Measurements from ENCODE around the gene TBC1D21.

GRCh38 chr15:73905225-73905827 lies 32.0 kb downstream of the TBC1D21 start:
- TF ChIP-seq, protein P1, sequence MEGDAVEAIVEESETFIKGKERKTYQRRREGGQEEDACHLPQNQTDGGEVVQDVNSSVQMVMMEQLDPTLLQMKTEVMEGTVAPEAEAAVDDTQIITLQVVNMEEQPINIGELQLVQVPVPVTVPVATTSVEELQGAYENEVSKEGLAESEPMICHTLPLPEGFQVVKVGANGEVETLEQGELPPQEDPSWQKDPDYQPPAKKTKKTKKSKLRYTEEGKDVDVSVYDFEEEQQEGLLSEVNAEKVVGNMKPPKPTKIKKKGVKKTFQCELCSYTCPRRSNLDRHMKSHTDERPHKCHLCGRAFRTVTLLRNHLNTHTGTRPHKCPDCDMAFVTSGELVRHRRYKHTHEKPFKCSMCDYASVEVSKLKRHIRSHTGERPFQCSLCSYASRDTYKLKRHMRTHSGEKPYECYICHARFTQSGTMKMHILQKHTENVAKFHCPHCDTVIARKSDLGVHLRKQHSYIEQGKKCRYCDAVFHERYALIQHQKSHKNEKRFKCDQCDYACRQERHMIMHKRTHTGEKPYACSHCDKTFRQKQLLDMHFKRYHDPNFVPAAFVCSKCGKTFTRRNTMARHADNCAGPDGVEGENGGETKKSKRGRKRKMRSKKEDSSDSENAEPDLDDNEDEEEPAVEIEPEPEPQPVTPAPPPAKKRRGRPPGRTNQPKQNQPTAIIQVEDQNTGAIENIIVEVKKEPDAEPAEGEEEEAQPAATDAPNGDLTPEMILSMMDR (conservative IDR thresholded peaks at IDR 0.05) = no peak
- TF ChIP-seq ZFX (IDR thresholded peaks at IDR 0.05) = no peak

Measured in C4-2B (cell line).